ENCODE data around the gene PPFIA1.

PPFIA1 gene

DNA sequence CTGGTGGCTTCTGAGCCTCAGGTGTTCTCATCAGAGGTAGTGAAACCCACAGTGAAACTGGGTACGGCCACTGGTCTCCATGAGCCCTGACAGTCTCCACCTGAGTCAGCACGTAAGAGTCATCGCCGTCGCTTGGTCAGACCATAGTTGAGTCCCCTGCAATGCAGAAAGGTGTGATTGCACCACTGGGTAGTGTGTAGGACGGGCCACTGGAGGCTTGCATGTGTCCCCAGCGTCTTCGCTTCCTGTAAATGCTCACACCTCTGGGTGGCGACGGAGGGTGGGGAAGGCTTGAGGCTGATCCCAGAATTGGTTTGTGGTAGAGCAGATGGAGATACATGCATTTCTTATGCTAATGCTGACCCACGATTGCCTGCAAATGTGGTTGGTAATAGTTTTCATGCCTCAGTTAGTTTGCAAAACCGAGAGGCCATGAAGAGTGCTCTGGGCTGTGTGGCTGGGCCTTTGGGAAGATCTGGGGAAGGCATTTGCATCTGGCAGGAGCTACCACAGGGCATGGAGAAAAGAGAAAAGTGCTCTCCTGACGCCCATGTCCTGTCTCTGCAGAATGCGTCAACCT lies 154.4 kb downstream of the PPFIA1 start:
- Histone ChIP-seq H3K9ac (ENCODE audit: low read depth in 1 of 2, low read length in 2 of 2) (no peak overlapping the region), H3K36me3 (ENCODE audit: control insufficient read depth in 1 of 2, insufficient read depth in 2 of 2, low read length in 2 of 2) (peaks cover 22 to 84% of the 10 kb centered on the region in 2 donors), H3K9me3 (ENCODE audit: control insufficient read depth in 1 of 2, low read length in 2 of 2) (no peaks in the 10 kb centered on the region), H3K4me3 (ENCODE audit: low read depth in 1 of 2, low read length in 2 of 2) (no peak overlapping the region), H3K27me3 (ENCODE audit: control insufficient read depth in 1 of 2, insufficient read depth in 2 of 2, low read length in 2 of 2) (peaks cover 0 to 8% of the 10 kb centered on the region in 2 donors), H3K27ac (ENCODE audit: low read depth, low read length) (no peak overlapping the region), H3K4me1 (ENCODE audit: control insufficient read depth in 1 of 2, insufficient read depth in 2 of 2, low read length in 2 of 2) (peaks cover 0 to 3% of the 10 kb centered on the region in 2 donors)

DNA sequence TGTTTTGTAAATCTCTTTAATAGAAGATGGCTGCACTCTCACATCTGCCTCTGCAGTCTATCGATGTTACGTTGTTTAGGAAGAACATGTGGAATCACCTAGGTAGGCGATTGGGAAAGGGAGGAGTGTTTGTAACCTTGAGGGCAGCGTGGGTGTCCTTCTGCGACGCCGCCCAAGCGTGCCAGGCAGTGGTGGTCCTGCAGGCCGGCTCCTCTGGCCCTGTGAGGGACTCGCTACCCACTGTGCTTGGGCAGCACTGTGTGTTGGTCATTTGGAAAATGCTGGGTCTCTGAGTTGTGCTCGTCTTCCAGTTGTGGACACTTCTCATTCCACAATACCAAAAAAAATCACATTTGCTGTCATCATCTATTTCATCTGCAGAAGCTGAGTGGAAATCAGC lies 156.9 kb downstream of the PPFIA1 start:
- Histone ChIP-seq H3K4me1 (ENCODE audit: control insufficient read depth in 1 of 2, insufficient read depth in 2 of 2, low read length in 2 of 2) (peaks cover 0 to 3% of the 10 kb centered on the region in 2 donors), H3K9me3 (ENCODE audit: control insufficient read depth in 1 of 2, low read length in 2 of 2) (no peaks in the 10 kb centered on the region), H3K27ac (ENCODE audit: low read depth, low read length) (no peak overlapping the region), H3K4me3 (ENCODE audit: low read depth in 1 of 2, low read length in 2 of 2) (no peak overlapping the region), H3K36me3 (ENCODE audit: control insufficient read depth in 1 of 2, insufficient read depth in 2 of 2, low read length in 2 of 2) (peaks cover 14 to 84% of the 10 kb centered on the region in 2 donors), H3K9ac (ENCODE audit: low read depth in 1 of 2, low read length in 2 of 2) (no peak overlapping the region), H3K27me3 (ENCODE audit: control insufficient read depth in 1 of 2, insufficient read depth in 2 of 2, low read length in 2 of 2) (peaks cover 0 to 8% of the 10 kb centered on the region in 2 donors)

DNA sequence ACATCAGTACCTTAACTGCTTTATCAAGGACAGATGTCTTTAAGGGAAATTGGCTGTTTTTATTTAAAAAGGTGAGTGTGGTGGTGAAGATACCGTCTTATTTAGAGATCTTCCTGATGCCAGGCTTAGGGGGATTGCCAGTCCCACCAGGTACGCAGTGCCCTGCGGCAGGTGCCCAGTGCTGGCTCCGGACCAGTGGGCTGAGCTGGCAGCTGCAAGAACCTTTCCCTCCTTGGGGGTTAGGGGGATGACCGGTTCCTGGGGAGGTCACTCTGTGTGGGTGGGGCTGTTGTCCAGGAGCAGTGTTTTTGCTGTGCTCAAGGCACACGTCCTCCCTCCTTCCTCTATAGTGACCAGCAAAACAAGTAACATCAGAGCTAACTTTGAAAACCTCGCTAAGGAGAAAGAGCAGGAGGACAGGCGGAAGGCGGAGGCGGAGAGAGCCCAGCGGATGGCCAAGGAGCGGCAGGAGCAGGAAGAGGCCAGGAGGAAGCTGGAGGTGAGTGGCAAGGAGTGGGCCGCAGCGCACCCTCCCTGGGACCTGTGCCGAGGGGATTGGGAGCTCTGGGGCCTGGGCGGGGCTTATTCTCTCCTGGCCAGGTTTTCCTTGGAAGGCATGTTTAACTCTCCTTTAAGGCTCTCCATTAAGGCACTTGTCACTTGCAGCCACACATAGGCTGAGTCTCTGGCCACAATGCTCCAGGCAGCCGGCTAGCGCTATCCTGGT lies 158.4 kb downstream of the PPFIA1 start:
- Histone ChIP-seq H3K9ac (ENCODE audit: low read depth in 1 of 2, low read length in 2 of 2) (no peak overlapping the region), H3K27me3 (ENCODE audit: control insufficient read depth in 1 of 2, insufficient read depth in 2 of 2, low read length in 2 of 2) (peaks cover 0 to 5% of the 10 kb centered on the region in 2 donors), H3K9me3 (ENCODE audit: control insufficient read depth in 1 of 2, low read length in 2 of 2) (no peaks in the 10 kb centered on the region), H3K36me3 (ENCODE audit: control insufficient read depth in 1 of 2, insufficient read depth in 2 of 2, low read length in 2 of 2) (peaks cover 25 to 82% of the 10 kb centered on the region in 2 donors), H3K4me3 (ENCODE audit: low read depth in 1 of 2, low read length in 2 of 2) (no peak overlapping the region), H3K27ac (ENCODE audit: low read depth, low read length) (no peak overlapping the region), H3K4me1 (ENCODE audit: control insufficient read depth in 1 of 2, insufficient read depth in 2 of 2, low read length in 2 of 2) (peaks cover 0 to 3% of the 10 kb centered on the region in 2 donors)

DNA sequence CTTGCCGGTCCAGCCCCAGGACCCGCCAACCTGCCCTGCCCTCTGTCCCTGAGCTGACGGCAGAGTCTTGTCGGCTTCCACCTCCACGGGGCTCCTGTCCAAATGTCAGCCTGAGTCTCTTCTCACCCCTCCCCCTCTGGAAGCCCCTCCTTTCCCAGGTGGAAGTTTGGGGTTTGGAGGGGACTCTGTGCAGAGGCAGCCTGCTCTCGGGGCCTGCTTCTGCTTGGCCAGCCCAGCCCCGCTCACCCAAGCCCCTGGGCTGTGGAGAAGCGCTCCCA lies 158.9 kb downstream of the PPFIA1 start:
- H3K4me1 ChIP-seq (ENCODE audit: control insufficient read depth in 1 of 2, insufficient read depth in 2 of 2, low read length in 2 of 2) = no peaks in the 10 kb centered on the region
- H3K9me3 ChIP-seq (ENCODE audit: control insufficient read depth in 1 of 2, low read length in 2 of 2) = no peaks in the 10 kb centered on the region
- H3K36me3 ChIP-seq (ENCODE audit: control insufficient read depth in 1 of 2, insufficient read depth in 2 of 2, low read length in 2 of 2) = peaks cover 26 to 82% of the 10 kb centered on the region in 2 donors
- H3K9ac ChIP-seq (ENCODE audit: low read depth in 1 of 2, low read length in 2 of 2) = no peak overlapping the region
- H3K4me3 ChIP-seq (ENCODE audit: low read depth in 1 of 2, low read length in 2 of 2) = no peak overlapping the region
- H3K27ac ChIP-seq (ENCODE audit: low read depth, low read length) = no peak overlapping the region
- peaks cover 0 to 5% of the 10 kb centered on the region in 2 donors for H3K27me3 ChIP-seq (ENCODE audit: control insufficient read depth in 1 of 2, insufficient read depth in 2 of 2, low read length in 2 of 2)

DNA sequence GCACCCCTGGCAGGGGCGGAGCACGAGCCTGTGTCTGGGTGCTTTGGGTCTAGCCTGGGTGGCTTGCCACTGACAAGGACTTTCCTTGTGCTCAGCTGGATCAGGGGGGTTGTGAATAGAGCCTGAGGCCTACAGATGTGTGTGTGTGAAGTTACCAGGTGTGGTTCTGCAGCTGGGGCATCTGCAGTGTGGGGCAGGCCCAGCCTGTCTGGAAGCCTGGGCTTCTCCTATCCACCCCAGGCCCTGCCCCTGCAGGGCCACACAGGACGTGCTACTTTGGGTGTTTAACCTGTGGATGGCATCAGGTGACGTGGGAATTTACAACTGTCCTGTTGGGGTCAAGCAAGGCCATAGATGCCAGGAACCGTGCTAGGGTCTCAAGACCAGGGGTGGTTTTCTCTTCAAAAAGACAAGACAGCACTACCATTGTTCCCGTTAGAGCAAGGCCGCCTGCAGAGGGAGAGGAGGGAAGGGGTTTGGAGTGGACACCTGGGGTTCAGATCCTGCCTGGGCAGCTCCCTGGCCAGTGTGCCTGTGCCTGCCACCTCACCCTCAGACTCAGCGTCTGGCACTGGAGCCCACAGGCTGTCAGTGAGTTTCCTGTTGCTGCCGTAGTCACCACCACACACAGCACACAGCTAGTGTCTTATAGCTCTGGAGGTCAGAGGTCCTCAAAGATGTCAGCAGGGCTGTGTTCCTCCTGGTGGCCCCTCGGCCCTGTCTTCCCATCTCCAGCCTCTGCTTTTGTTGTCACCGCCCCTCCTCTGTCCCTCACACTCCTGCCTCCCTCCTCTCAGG lies 159.4 kb downstream of the PPFIA1 start:
- Histone ChIP-seq H3K27ac (ENCODE audit: low read depth, low read length) (no peak overlapping the region), H3K36me3 (ENCODE audit: control insufficient read depth in 1 of 2, insufficient read depth in 2 of 2, low read length in 2 of 2) (peaks cover 26 to 82% of the 10 kb centered on the region in 2 donors), H3K27me3 (ENCODE audit: control insufficient read depth in 1 of 2, insufficient read depth in 2 of 2, low read length in 2 of 2) (peaks cover 0 to 3% of the 10 kb centered on the region in 2 donors), H3K4me1 (ENCODE audit: control insufficient read depth in 1 of 2, insufficient read depth in 2 of 2, low read length in 2 of 2) (no peaks in the 10 kb centered on the region), H3K9ac (ENCODE audit: low read depth in 1 of 2, low read length in 2 of 2) (no peak overlapping the region), H3K9me3 (ENCODE audit: control insufficient read depth in 1 of 2, low read length in 2 of 2) (no peaks in the 10 kb centered on the region), H3K4me3 (ENCODE audit: low read depth in 1 of 2, low read length in 2 of 2) (no peak overlapping the region)

GRCh38 chr11:70430671-70431574 lies 160.4 kb downstream of the PPFIA1 start:
- Histone ChIP-seq H3K4me3 (ENCODE audit: low read depth in 1 of 2, low read length in 2 of 2) (no peak overlapping the region), H3K27ac (ENCODE audit: low read depth, low read length) (no peak overlapping the region), H3K36me3 (ENCODE audit: control insufficient read depth in 1 of 2, insufficient read depth in 2 of 2, low read length in 2 of 2) (peaks cover 34 to 81% of the 10 kb centered on the region in 2 donors), H3K4me1 (ENCODE audit: control insufficient read depth in 1 of 2, insufficient read depth in 2 of 2, low read length in 2 of 2) (no peaks in the 10 kb centered on the region), H3K9ac (ENCODE audit: low read depth in 1 of 2, low read length in 2 of 2) (no peak overlapping the region), H3K27me3 (ENCODE audit: control insufficient read depth in 1 of 2, insufficient read depth in 2 of 2, low read length in 2 of 2) (no peaks in the 10 kb centered on the region), H3K9me3 (ENCODE audit: control insufficient read depth in 1 of 2, low read length in 2 of 2) (no peaks in the 10 kb centered on the region)

DNA sequence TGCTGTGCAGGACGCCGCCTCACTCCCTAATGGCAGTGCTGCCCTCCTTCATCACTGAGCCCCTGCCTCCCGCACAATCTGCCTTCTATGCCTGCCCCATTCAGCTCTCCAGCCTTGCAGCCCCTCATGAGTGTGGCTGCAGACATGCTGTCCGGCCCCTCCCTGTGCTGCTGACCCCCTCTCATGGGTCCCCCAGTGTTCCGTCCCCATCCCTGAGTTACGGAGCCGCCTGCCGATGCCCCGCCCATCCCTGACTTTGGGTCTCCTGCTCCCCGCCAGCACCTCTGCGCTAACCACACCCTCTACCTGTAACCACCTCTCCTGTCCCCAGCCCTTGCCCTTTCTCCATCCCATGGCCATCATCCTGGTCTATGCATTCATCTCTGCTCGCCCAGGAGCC lies 161.1 kb downstream of the PPFIA1 start:
- no peak overlapping the region for H3K9ac ChIP-seq (ENCODE audit: low read depth in 1 of 2, low read length in 2 of 2)
- H3K36me3 ChIP-seq (ENCODE audit: control insufficient read depth in 1 of 2, insufficient read depth in 2 of 2, low read length in 2 of 2) = peaks cover 38 to 83% of the 10 kb centered on the region in 2 donors
- no peak overlapping the region for H3K4me3 ChIP-seq (ENCODE audit: low read depth in 1 of 2, low read length in 2 of 2)
- H3K27me3 ChIP-seq (ENCODE audit: control insufficient read depth in 1 of 2, insufficient read depth in 2 of 2, low read length in 2 of 2) = no peaks in the 10 kb centered on the region
- H3K4me1 ChIP-seq (ENCODE audit: control insufficient read depth in 1 of 2, insufficient read depth in 2 of 2, low read length in 2 of 2) = no peaks in the 10 kb centered on the region
- no peaks in the 10 kb centered on the region for H3K9me3 ChIP-seq (ENCODE audit: control insufficient read depth in 1 of 2, low read length in 2 of 2)
- H3K27ac ChIP-seq (ENCODE audit: low read depth, low read length) = no peak overlapping the region

DNA sequence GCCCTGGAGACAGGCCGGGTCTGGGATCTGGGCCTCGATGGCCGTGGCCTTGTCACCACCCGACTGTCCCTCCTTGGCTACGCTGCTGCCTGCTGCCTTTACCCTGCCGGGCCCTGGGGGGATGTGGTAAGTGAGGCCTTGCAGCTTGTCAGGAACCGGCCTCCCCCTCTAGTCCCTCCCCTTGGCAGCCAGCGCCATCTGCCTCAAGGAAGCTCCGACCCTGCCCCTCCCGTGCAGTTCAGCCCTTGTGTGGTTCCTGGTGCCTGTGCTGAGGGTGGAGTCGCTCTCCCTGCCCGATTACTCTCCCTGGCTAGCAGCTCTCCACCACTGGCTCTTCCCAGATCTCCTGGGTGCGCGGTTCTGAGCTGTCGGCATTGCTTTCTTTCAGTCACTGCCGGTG lies 161.6 kb downstream of the PPFIA1 start:
- Histone ChIP-seq H3K36me3 (ENCODE audit: control insufficient read depth in 1 of 2, insufficient read depth in 2 of 2, low read length in 2 of 2) (peaks cover 38 to 85% of the 10 kb centered on the region in 2 donors), H3K4me1 (ENCODE audit: control insufficient read depth in 1 of 2, insufficient read depth in 2 of 2, low read length in 2 of 2) (no peaks in the 10 kb centered on the region), H3K9ac (ENCODE audit: low read depth in 1 of 2, low read length in 2 of 2) (no peak overlapping the region), H3K9me3 (ENCODE audit: control insufficient read depth in 1 of 2, low read length in 2 of 2) (no peaks in the 10 kb centered on the region), H3K27me3 (ENCODE audit: control insufficient read depth in 1 of 2, insufficient read depth in 2 of 2, low read length in 2 of 2) (no peaks in the 10 kb centered on the region), H3K27ac (ENCODE audit: low read depth, low read length) (no peak overlapping the region), H3K4me3 (ENCODE audit: low read depth in 1 of 2, low read length in 2 of 2) (no peak overlapping the region)

- H3K36me3 ChIP-seq (ENCODE audit: control insufficient read depth in 1 of 2, insufficient read depth in 2 of 2, low read length in 2 of 2) = peaks cover 38 to 81% of the 10 kb centered on the region in 2 donors
- H3K27me3 ChIP-seq (ENCODE audit: control insufficient read depth in 1 of 2, insufficient read depth in 2 of 2, low read length in 2 of 2) = no peaks in the 10 kb centered on the region
- no peak overlapping the region for H3K4me3 ChIP-seq (ENCODE audit: low read depth in 1 of 2, low read length in 2 of 2)
- no peaks in the 10 kb centered on the region for H3K9me3 ChIP-seq (ENCODE audit: control insufficient read depth in 1 of 2, low read length in 2 of 2)
- H3K9ac ChIP-seq (ENCODE audit: low read depth in 1 of 2, low read length in 2 of 2) = no peak overlapping the region
- H3K4me1 ChIP-seq (ENCODE audit: control insufficient read depth in 1 of 2, insufficient read depth in 2 of 2, low read length in 2 of 2) = no peaks in the 10 kb centered on the region
- H3K27ac ChIP-seq (ENCODE audit: low read depth, low read length) = no peak overlapping the region
Observed at GRCh38 chr11:70432580-70432979, 162.1 kb downstream of the PPFIA1 start.
